ENCODE measurements around the gene CLOCK. TPM values are rescaled to one million over a fixed set of nuclear protein-coding genes. Genes with fewer than 3 reads are reported as not detected.

The CLOCK gene
- total RNA-seq, 2 experiments from 2014 or later = 1.9 to 9.0 TPM

DNA sequence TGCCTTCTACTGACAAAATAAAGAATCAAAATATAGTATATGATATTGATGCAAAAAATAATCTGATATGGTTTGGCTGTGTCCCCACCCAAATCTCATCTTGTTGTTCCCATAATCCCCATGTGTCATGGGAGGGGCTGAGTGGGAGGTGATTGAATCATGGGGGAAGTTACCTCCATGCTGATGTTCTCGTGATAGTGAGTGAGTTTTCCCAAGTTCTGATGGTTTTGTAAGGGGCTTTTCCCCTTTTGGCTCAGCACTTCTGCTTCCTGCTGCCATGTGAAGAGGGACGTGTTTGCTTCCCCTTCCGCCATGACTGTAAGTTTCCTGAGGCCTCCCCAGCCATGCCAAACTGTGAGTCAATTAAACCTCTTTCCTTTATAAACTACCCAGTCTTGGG, 80.7 kb downstream of the CLOCK start:
- Histone ChIP-seq H3K79me2 (ENCODE audit: insufficient read depth, low read depth, low read length) (no peaks in the 10 kb centered on the region), H3K9me3 (ENCODE audit: low read length) (no peaks in the 10 kb centered on the region), H4K20me1 (ENCODE audit: insufficient read depth, low read length) (no peaks in the 10 kb centered on the region), H3K4me1 (ENCODE audit: insufficient read depth, low read length, poor library complexity, severe bottlenecking) (no peaks in the 10 kb centered on the region), H3K4me2 (ENCODE audit: low read length) (no peak overlapping the region), H3K9me2 (ENCODE audit: insufficient read depth, low read length) (no peaks in the 10 kb centered on the region), H3K27ac (ENCODE audit: low read depth, low read length, poor library complexity, severe bottlenecking) (no peak overlapping the region), H3K4me3 (ENCODE audit: low read depth, low read length, poor library complexity, severe bottlenecking) (no peak overlapping the region), H3K36me3 (ENCODE audit: insufficient read depth, low read length) (no peaks in the 10 kb centered on the region), H2AFZ (ENCODE audit: low read length) (no peak overlapping the region)
- CTCF ChIA-PET (ENCODE audit: unreplicated experiment) = no interaction called here
- POLR2A ChIA-PET = interaction anchor here (1.0 kb wide), 1 partner anchor 134 kb away, joined by 7 read pairs; no protein-coding TSS in a partner anchor
- no peak for TF ChIP-seq CTCF (conservative IDR thresholded peaks at IDR 0.05; ENCODE audit: low read length)
- TF ChIP-seq EZH2phosphoT487 (IDR thresholded peaks at IDR 0.05; ENCODE audit: borderline replicate concordance, low read depth, low read length) = no peak
- BruUV-seq (replicated peaks) = no TSS peak
- DNase-seq (ENCODE audit: low spot score) = no peak
- intact Hi-C loops (cut with micrococcal nuclease; ENCODE audit: unreplicated experiment) = no loop called here

- ChIA-PET POLR2A (interaction anchor here (0.6 to 1.3 kb wide), 2 partner anchors 10 to 34 kb away, joined by 4 read pairs; no protein-coding TSS in a partner anchor), CTCF (ENCODE audit: unreplicated experiment) (no interaction called here)
- Histone ChIP-seq H2AFZ (ENCODE audit: low read length) (no peak overlapping the region), H3K27ac (ENCODE audit: low read depth, low read length, poor library complexity, severe bottlenecking) (no peak overlapping the region), H3K79me2 (ENCODE audit: insufficient read depth, low read depth, low read length) (no peaks in the 10 kb centered on the region), H3K9me3 (ENCODE audit: low read length) (no peaks in the 10 kb centered on the region), H3K4me2 (ENCODE audit: low read length) (no peak overlapping the region), H3K4me3 (ENCODE audit: low read depth, low read length, poor library complexity, severe bottlenecking) (no peak overlapping the region), H4K20me1 (ENCODE audit: insufficient read depth, low read length) (no peaks in the 10 kb centered on the region), H3K9me2 (ENCODE audit: insufficient read depth, low read length) (no peaks in the 10 kb centered on the region), H3K36me3 (ENCODE audit: insufficient read depth, low read length) (no peaks in the 10 kb centered on the region), H3K4me1 (ENCODE audit: insufficient read depth, low read length, poor library complexity, severe bottlenecking) (no peaks in the 10 kb centered on the region)
- TF ChIP-seq EZH2phosphoT487 (IDR thresholded peaks at IDR 0.05; ENCODE audit: borderline replicate concordance, low read depth, low read length) = no peak
- intact Hi-C loops (cut with micrococcal nuclease; ENCODE audit: unreplicated experiment) = no loop called here
- DNase-seq (ENCODE audit: low spot score) = no peak
- BruUV-seq (replicated peaks) = no TSS peak
Observed at GRCh38 chr4:55458611-55459010, 88.1 kb downstream of the CLOCK start.

DNA sequence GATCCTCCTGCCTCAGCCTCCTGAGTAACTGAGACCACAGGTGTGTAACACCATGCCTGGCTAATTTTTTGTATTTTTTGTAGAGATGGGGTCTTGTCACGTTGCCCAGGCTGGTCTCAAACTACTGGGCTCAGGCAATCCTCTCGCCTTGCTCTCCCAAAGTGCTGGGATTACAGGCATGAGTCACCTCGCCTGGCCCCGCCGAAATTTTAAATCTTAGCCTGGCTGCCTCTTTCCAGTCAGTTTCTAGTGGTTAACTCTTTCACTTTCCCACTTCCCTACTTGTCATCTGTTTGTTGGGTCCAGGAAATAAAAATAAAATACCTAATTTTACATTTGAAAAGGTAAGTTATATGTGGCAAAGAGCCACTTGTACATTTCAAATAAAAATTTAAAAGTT, 88.5 kb downstream of the CLOCK start:
- Histone ChIP-seq H3K9me2 (ENCODE audit: insufficient read depth, low read length) (no peaks in the 10 kb centered on the region), H4K20me1 (ENCODE audit: insufficient read depth, low read length) (no peaks in the 10 kb centered on the region), H3K4me2 (ENCODE audit: low read length) (no peak overlapping the region), H3K36me3 (ENCODE audit: insufficient read depth, low read length) (no peaks in the 10 kb centered on the region), H2AFZ (ENCODE audit: low read length) (no peak overlapping the region), H3K79me2 (ENCODE audit: insufficient read depth, low read depth, low read length) (no peaks in the 10 kb centered on the region), H3K27ac (ENCODE audit: low read depth, low read length, poor library complexity, severe bottlenecking) (no peak overlapping the region), H3K4me3 (ENCODE audit: low read depth, low read length, poor library complexity, severe bottlenecking) (no peak overlapping the region), H3K4me1 (ENCODE audit: insufficient read depth, low read length, poor library complexity, severe bottlenecking) (no peaks in the 10 kb centered on the region), H3K9me3 (ENCODE audit: low read length) (no peaks in the 10 kb centered on the region)
- DNase-seq (ENCODE audit: low spot score) = no peak
- POLR2A ChIA-PET = interaction anchor here (1.3 kb wide), 1 partner anchor 10 kb away, joined by 4 read pairs; no protein-coding TSS in a partner anchor
- no TSS peak for BruUV-seq (replicated peaks)
- intact Hi-C loops (cut with micrococcal nuclease; ENCODE audit: unreplicated experiment) = no loop called here
- CTCF ChIA-PET (ENCODE audit: unreplicated experiment) = no interaction called here
- TF ChIP-seq CTCF (conservative IDR thresholded peaks at IDR 0.05; ENCODE audit: low read length) = no peak
- no peak for TF ChIP-seq EZH2phosphoT487 (IDR thresholded peaks at IDR 0.05; ENCODE audit: borderline replicate concordance, low read depth, low read length)

Data from OCI-LY7 (cell line).